HEK293 (cell line): ENCODE data around the gene MCOLN1.

ENCODE experiments used
- CTCF ChIA-PET: fragments of 350-600 bp; formaldehyde crosslinking; extraction: SDS; loops from one replicate; lab custom pipeline; 2021; ENCODE audit warnings: antibody characterized with exemption; lab: Yijun Ruan, JAX
- POLR2A ChIA-PET: fragments of 300-600 bp; formaldehyde crosslinking; extraction: SDS; loops from one replicate; lab custom pipeline; 2020; ENCODE audit warnings: antibody characterized with exemption, inconsistent platforms; lab: Yijun Ruan, JAX
- H3K27ac ChIP-seq: fragments of 200-500 bp; sonication (Bioruptor generic); 2 replicates; pipeline ENCODE4 v1.5.1; 2014; ENCODE audit warnings: low read depth, low read length, control low read depth, inconsistent platforms; ENCODE audit errors: extremely low read depth
- H3K36me3 ChIP-seq, 2 experiments: fragments of 200-500 bp in 1 of 2; sonication (Bioruptor generic) in 1 of 2; 1 replicate in 1 of 2; 2 replicates in 1 of 2; pipeline ENCODE4 v1.5.1; 2014 to 2017; ENCODE audit warnings: inconsistent platforms in 2 of 2, low read length in 2 of 2; ENCODE audit not compliant: control insufficient read depth in 2 of 2, insufficient read depth in 1 of 2
- H3K4me1 ChIP-seq: fragments of 200-500 bp; sonication (Bioruptor generic); 2 replicates; pipeline ENCODE4 v1.5.1; 2014; ENCODE audit warnings: mild to moderate bottlenecking, low read length, inconsistent platforms; ENCODE audit not compliant: control insufficient read depth, insufficient read depth
- H3K4me3 ChIP-seq: 2 replicates; pipeline ENCODE4 v1.5.1; 2011; ENCODE audit warnings: low read depth, mild to moderate bottlenecking, control low read depth, low read length, moderate library complexity
- H3K9me3 ChIP-seq: fragments of 200-500 bp; sonication (Bioruptor generic); 2 replicates; pipeline ENCODE4 v1.5.1; 2014; ENCODE audit warnings: low read depth, low read length, inconsistent platforms; ENCODE audit not compliant: control insufficient read depth, insufficient read depth
- EGR2 ChIP-seq: fragments of 450-650 bp; formaldehyde crosslinking; IDR thresholded peaks from 2 replicates; pipeline ENCODE4 v1.5.1; 2016; ENCODE audit warnings: low read depth, missing biosample characterization, missing genetic modification characterization
- SALL2 ChIP-seq: fragments of 450-650 bp; formaldehyde crosslinking; IDR thresholded peaks from 2 replicates; pipeline ENCODE4 v1.5.0; 2017; ENCODE audit warnings: missing biosample characterization, mild to moderate bottlenecking, missing genetic modification characterization, borderline replicate concordance
- ZBTB17 ChIP-seq: fragments of 450-650 bp; formaldehyde crosslinking; IDR thresholded peaks from 2 replicates; pipeline ENCODE4 v1.5.1; 2016; ENCODE audit warnings: missing biosample characterization, missing genetic modification characterization
- ZFHX2 ChIP-seq: fragments of 450-650 bp; formaldehyde crosslinking; conservative IDR thresholded peaks from 2 replicates; pipeline ENCODE4 v1.5.1; 2016; ENCODE audit warnings: missing biosample characterization, missing genetic modification characterization
- ZNF37A ChIP-seq: fragments of 450-650 bp; IDR thresholded peaks from 2 replicates; pipeline ENCODE4 v1.5.1; 2018; ENCODE audit warnings: missing biosample characterization, missing genetic modification characterization
- ZNF530 ChIP-seq: fragments of 450-650 bp; formaldehyde crosslinking; IDR thresholded peaks from 2 replicates; pipeline ENCODE4 v1.5.1; 2016; ENCODE audit warnings: low read depth, missing biosample characterization, missing genetic modification characterization
- TF ChIP-seq, protein P1 (sequence below): fragments of 450-650 bp; formaldehyde crosslinking; IDR thresholded peaks from 2 replicates; pipeline ENCODE4 v1.5.1; 2016; ENCODE audit warnings: missing biosample characterization, missing genetic modification characterization

MCOLN1 gene

DNA sequence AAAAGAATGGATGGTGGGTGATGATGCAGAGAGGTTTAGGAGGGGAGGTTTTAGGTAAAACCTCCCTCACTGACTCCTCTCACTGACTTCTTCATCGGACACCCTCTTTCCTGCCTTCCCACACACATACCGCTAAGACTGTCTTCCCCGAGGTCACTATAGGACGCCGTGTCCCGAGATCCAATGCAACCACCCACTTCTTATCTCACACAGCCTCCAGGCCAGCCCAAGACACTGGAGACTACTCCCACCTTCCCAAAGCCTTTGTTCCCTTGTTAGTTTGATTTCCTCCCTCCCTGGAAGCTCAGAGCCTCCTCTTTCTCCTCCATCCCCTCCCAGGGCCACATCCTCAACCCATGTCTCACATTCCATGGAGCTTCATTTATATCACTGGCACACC is 56.8 kb downstream of the MCOLN1 start:
- no peaks in the 10 kb centered on the region for H3K36me3 ChIP-seq
- ChIA-PET POLR2A (no interaction called here), CTCF (interaction anchor here (0.7 to 1.9 kb wide), 2 partner anchors 11 to 225 kb away, joined by 3 to 5 read pairs; no protein-coding TSS in a partner anchor)
- no peak overlapping the region for H3K4me3 ChIP-seq
- H3K9me3 ChIP-seq: no peaks in the 10 kb centered on the region
- peak; percentile 98 for TF ChIP-seq EGR2 (tag by site-specific recombination)
- no peak for TF ChIP-seq ZBTB17 (tag by site-specific recombination)
- peak; percentile 93 for TF ChIP-seq ZFHX2 (tag by site-specific recombination)
- H3K27ac ChIP-seq: no peak overlapping the region
- no peaks in the 10 kb centered on the region for H3K4me1 ChIP-seq

DNA sequence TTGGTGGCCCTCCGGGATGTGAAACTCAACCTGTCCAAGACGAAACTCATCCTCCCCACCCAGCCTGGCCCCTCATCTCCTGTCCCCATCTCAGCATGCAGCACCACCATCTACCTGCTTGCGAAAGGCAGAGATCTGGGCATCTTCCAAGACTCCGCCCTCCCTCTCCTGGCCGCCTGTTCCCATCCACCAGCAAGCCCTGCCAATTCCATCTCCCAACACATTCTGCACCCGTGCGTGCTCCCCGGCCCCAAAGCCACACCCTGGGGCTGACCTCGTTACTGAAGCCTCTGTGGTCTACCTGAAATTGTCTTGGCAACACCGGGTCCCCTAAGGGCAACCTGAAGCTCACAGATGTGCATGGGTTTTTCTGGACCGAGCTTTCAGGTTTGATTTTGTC is 60.0 kb downstream of the MCOLN1 start:
- TF ChIP-seq ZNF37A (tag by site-specific recombination) (no peak), ZNF530 (tag by site-specific recombination) (no peak), SALL2 (tag by site-specific recombination) (no peak)
- TF ChIP-seq, protein P1, sequence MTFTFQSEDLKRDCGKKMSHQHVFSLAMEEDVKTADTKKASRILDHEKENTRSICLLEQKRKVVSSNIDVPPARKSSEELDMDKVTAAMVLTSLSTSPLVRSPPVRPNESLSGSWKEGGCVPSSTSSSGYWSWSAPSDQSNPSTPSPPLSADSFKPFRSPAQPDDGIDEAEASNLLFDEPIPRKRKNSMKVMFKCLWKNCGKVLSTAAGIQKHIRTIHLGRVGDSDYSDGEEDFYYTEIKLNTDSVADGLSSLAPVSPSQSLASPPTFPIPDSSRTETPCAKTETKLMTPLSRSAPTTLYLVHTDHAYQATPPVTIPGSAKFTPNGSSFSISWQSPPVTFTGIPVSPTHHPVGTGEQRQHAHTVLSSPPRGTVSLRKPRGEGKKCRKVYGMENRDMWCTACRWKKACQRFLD: no peak
- no peaks in the 10 kb centered on the region for H3K4me1 ChIP-seq
- H3K4me3 ChIP-seq: no peak overlapping the region
- H3K36me3 ChIP-seq: no peaks in the 10 kb centered on the region
- POLR2A ChIA-PET: no interaction called here
- H3K27ac ChIP-seq: no peak overlapping the region
- CTCF ChIA-PET: interaction anchor here (0.6 to 3.9 kb wide), 2 partner anchors 12 to 13 kb away, joined by 3 to 21 read pairs; no protein-coding TSS in a partner anchor
- H3K9me3 ChIP-seq: no peaks in the 10 kb centered on the region
